Measurements from ENCODE around the gene PSMD13. TPM values are rescaled to one million over a fixed set of nuclear protein-coding genes. Genes with fewer than 3 reads are reported as not detected.
A peak's percentile ranks its signal among the peaks of the same experiment; 100 is the strongest.

The PSMD13 gene
- total and polyA plus RNA-seq, 2 of the 13 experiments (the other 11 are each of a cell fraction or from before 2014, with no cell fraction given) = 83.0 to 117 TPM

DNA sequence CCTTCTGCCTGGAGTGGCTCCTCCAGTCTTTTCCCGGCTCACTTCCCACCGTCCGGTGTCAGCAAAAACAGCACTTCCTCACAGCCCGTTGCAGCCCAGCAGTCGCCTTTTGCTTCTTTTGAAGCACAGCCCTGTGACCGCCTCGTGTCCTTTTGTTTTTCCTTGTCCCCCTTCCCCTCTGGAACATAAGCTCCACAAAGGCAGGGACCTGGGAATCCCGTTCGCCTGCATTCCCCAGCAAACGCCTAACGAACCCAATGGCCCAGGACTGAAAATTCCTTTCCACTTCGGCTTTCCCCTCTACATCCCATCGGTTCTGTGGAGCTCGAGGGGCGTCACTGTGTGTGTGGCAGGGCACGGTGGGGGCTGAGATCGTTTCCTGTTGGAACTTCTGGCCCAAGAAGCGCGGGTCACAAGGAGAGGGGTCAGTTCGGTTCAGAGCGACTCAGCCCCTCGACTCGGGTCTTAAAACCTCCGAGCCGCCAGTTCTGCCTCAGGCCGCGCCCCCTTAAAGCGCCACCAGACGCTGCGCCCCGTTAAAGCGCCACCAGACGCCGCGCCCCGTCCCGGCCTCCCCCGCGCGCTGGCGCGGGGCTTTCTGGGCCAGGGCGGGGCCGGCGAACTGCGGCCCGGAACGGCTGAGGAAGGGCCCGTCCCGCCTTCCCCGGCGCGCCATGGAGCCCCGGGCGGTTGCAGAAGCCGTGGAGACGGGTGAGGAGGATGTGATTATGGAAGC lies 28.4 kb upstream of the PSMD13 start (continued):
- TF ChIP-seq, protein P1, sequence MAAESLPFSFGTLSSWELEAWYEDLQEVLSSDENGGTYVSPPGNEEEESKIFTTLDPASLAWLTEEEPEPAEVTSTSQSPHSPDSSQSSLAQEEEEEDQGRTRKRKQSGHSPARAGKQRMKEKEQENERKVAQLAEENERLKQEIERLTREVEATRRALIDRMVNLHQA (CRISPR knock-in tag; IDR thresholded peaks at IDR 0.05) = 0 out of 2 replicates have a peak, but pooled peaks have one; percentile 17
- TF ChIP-seq TCF12 (IDR thresholded peaks at IDR 0.05) (no peak), TCF12 (CRISPR knock-in tag; IDR thresholded peaks at IDR 0.05) (no peak), NFIC (IDR thresholded peaks at IDR 0.05; ENCODE audit: low read length) (no peak), SMAD9 (CRISPR knock-in tag; IDR thresholded peaks at IDR 0.05) (0 out of 2 replicates have a peak, but pooled peaks have one; percentile 56), SMAD3 (CRISPR knock-in tag; IDR thresholded peaks at IDR 0.05) (no peak), SOX6 (IDR thresholded peaks at IDR 0.05) (no peak), SOX6 (CRISPR knock-in tag; IDR thresholded peaks at IDR 0.05) (no peak), TBL1XR1 (IDR thresholded peaks at IDR 0.05; ENCODE audit: borderline replicate concordance, low read length, partially characterized antibody) (no peak), MED8 (CRISPR knock-in tag; IDR thresholded peaks at IDR 0.05; ENCODE audit: insufficient replicate concordance) (peak; percentile 42)
- TF ChIP-seq, protein P2, sequence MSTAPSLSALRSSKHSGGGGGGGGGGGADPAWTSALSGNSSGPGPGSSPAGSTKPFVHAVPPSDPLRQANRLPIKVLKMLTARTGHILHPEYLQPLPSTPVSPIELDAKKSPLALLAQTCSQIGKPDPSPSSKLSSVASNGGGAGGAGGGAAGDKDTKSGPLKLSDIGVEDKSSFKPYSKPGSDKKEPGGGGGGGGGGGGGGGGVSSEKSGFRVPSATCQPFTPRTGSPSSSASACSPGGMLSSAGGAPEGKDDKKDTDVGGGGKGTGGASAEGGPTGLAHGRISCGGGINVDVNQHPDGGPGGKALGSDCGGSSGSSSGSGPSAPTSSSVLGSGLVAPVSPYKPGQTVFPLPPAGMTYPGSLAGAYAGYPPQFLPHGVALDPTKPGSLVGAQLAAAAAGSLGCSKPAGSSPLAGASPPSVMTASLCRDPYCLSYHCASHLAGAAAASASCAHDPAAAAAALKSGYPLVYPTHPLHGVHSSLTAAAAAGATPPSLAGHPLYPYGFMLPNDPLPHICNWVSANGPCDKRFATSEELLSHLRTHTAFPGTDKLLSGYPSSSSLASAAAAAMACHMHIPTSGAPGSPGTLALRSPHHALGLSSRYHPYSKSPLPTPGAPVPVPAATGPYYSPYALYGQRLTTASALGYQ (CRISPR knock-in tag; IDR thresholded peaks at IDR 0.05) = no peak
- TF ChIP-seq, protein P3, sequence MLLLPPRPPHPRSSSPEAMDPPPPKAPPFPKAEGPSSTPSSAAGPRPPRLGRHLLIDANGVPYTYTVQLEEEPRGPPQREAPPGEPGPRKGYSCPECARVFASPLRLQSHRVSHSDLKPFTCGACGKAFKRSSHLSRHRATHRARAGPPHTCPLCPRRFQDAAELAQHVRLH (CRISPR knock-in tag; IDR thresholded peaks at IDR 0.05; ENCODE audit: borderline replicate concordance, low read depth) = no peak
- TF ChIP-seq, protein P4, sequence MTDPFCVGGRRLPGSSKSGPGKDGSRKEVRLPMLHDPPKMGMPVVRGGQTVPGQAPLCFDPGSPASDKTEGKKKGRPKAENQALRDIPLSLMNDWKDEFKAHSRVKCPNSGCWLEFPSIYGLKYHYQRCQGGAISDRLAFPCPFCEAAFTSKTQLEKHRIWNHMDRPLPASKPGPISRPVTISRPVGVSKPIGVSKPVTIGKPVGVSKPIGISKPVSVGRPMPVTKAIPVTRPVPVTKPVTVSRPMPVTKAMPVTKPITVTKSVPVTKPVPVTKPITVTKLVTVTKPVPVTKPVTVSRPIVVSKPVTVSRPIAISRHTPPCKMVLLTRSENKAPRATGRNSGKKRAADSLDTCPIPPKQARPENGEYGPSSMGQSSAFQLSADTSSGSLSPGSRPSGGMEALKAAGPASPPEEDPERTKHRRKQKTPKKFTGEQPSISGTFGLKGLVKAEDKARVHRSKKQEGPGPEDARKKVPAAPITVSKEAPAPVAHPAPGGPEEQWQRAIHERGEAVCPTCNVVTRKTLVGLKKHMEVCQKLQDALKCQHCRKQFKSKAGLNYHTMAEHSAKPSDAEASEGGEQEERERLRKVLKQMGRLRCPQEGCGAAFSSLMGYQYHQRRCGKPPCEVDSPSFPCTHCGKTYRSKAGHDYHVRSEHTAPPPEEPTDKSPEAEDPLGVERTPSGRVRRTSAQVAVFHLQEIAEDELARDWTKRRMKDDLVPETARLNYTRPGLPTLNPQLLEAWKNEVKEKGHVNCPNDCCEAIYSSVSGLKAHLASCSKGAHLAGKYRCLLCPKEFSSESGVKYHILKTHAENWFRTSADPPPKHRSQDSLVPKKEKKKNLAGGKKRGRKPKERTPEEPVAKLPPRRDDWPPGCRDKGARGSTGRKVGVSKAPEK (CRISPR knock-in tag; IDR thresholded peaks at IDR 0.05; ENCODE audit: borderline replicate concordance) = no peak
- TF ChIP-seq, protein P5, sequence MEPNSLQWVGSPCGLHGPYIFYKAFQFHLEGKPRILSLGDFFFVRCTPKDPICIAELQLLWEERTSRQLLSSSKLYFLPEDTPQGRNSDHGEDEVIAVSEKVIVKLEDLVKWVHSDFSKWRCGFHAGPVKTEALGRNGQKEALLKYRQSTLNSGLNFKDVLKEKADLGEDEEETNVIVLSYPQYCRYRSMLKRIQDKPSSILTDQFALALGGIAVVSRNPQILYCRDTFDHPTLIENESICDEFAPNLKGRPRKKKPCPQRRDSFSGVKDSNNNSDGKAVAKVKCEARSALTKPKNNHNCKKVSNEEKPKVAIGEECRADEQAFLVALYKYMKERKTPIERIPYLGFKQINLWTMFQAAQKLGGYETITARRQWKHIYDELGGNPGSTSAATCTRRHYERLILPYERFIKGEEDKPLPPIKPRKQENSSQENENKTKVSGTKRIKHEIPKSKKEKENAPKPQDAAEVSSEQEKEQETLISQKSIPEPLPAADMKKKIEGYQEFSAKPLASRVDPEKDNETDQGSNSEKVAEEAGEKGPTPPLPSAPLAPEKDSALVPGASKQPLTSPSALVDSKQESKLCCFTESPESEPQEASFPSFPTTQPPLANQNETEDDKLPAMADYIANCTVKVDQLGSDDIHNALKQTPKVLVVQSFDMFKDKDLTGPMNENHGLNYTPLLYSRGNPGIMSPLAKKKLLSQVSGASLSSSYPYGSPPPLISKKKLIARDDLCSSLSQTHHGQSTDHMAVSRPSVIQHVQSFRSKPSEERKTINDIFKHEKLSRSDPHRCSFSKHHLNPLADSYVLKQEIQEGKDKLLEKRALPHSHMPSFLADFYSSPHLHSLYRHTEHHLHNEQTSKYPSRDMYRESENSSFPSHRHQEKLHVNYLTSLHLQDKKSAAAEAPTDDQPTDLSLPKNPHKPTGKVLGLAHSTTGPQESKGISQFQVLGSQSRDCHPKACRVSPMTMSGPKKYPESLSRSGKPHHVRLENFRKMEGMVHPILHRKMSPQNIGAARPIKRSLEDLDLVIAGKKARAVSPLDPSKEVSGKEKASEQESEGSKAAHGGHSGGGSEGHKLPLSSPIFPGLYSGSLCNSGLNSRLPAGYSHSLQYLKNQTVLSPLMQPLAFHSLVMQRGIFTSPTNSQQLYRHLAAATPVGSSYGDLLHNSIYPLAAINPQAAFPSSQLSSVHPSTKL (CRISPR knock-in tag; IDR thresholded peaks at IDR 0.05) = no peak
- TF ChIP-seq, protein P6, sequence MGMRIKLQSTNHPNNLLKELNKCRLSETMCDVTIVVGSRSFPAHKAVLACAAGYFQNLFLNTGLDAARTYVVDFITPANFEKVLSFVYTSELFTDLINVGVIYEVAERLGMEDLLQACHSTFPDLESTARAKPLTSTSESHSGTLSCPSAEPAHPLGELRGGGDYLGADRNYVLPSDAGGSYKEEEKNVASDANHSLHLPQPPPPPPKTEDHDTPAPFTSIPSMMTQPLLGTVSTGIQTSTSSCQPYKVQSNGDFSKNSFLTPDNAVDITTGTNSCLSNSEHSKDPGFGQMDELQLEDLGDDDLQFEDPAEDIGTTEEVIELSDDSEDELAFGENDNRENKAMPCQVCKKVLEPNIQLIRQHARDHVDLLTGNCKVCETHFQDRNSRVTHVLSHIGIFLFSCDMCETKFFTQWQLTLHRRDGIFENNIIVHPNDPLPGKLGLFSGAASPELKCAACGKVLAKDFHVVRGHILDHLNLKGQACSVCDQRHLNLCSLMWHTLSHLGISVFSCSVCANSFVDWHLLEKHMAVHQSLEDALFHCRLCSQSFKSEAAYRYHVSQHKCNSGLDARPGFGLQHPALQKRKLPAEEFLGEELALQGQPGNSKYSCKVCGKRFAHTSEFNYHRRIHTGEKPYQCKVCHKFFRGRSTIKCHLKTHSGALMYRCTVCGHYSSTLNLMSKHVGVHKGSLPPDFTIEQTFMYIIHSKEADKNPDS (CRISPR knock-in tag; IDR thresholded peaks at IDR 0.05) = no peak
- TF ChIP-seq, protein P7, sequence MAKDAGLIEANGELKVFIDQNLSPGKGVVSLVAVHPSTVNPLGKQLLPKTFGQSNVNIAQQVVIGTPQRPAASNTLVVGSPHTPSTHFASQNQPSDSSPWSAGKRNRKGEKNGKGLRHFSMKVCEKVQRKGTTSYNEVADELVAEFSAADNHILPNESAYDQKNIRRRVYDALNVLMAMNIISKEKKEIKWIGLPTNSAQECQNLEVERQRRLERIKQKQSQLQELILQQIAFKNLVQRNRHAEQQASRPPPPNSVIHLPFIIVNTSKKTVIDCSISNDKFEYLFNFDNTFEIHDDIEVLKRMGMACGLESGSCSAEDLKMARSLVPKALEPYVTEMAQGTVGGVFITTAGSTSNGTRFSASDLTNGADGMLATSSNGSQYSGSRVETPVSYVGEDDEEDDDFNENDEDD (CRISPR knock-in tag; IDR thresholded peaks at IDR 0.05; ENCODE audit: borderline replicate concordance) = peak; percentile 77; the same call in 1 of the 2 replicates

Measured in HepG2 (cell line).